H9 (cell line): ENCODE results near the gene USP6. TPM values are rescaled to one million over a fixed set of nuclear protein-coding genes. Genes with fewer than 3 reads are reported as not detected.

Experiments used
- DNase-seq: peaks from one replicate; pipeline ENCODE4 v3.0.0-alpha.2; 2017
- H2AFZ ChIP-seq: one replicate; pipeline ENCODE4 v1.6.1; 2013; ENCODE audit warnings: mild to moderate bottlenecking, low read length, control low read depth, moderate library complexity
- H2AK5ac ChIP-seq: 2 replicates; pipeline ENCODE4 v1.6.1; 2013; ENCODE audit warnings: low read length, control low read depth, mixed read lengths; ENCODE audit not compliant: insufficient read length
- H2BK120ac ChIP-seq: one replicate; pipeline ENCODE4 v1.6.1; 2013; ENCODE audit warnings: low read depth, mild to moderate bottlenecking, low read length, control low read depth, inconsistent platforms; ENCODE audit not compliant: poor library complexity, severe bottlenecking
- H2BK12ac ChIP-seq: 2 replicates; pipeline ENCODE4 v1.6.1; 2013; ENCODE audit warnings: low read length, control low read depth, mixed read lengths, low read depth; ENCODE audit not compliant: insufficient read length
- H2BK15ac ChIP-seq: 2 replicates; pipeline ENCODE4 v1.6.1; 2013; ENCODE audit warnings: low read depth, low read length, control low read depth
- H2BK20ac ChIP-seq: one replicate; pipeline ENCODE4 v1.6.1; 2013; ENCODE audit warnings: low read depth, mild to moderate bottlenecking, low read length, control low read depth, inconsistent platforms; ENCODE audit not compliant: poor library complexity, severe bottlenecking
- H2BK5ac ChIP-seq: 2 replicates; pipeline ENCODE4 v1.6.1; 2013; ENCODE audit warnings: low read length, control low read depth, mixed read lengths; ENCODE audit not compliant: insufficient read length
- H3K14ac ChIP-seq: 2 replicates; pipeline ENCODE4 v1.6.1; 2013; ENCODE audit warnings: low read length, control low read depth; ENCODE audit not compliant: insufficient read depth
- H3K18ac ChIP-seq: 2 replicates; pipeline ENCODE4 v1.6.1; 2013; ENCODE audit warnings: low read depth, mild to moderate bottlenecking, mixed read lengths, low read length, control low read depth; ENCODE audit not compliant: insufficient read length
- H3K23ac ChIP-seq: 2 replicates; pipeline ENCODE4 v1.6.1; 2013; ENCODE audit warnings: low read length, control low read depth, mixed read lengths, low read depth; ENCODE audit not compliant: insufficient read length
- H3K23me2 ChIP-seq: 2 replicates; pipeline ENCODE4 v1.6.1; 2013; ENCODE audit warnings: low read depth, mild to moderate bottlenecking, mixed read lengths, low read length, control low read depth; ENCODE audit not compliant: insufficient read length, poor library complexity, severe bottlenecking
- H3K27ac ChIP-seq: 2 replicates; pipeline ENCODE4 v1.5.1; 2013; ENCODE audit warnings: low read length, control low read depth, mixed read lengths, low read depth; ENCODE audit not compliant: insufficient read length
- H3K27me3 ChIP-seq: 2 replicates; pipeline ENCODE4 v1.6.1; 2013; ENCODE audit warnings: low read length, control low read depth, inconsistent platforms; ENCODE audit not compliant: insufficient read depth
- H3K4ac ChIP-seq: 2 replicates; pipeline ENCODE4 v1.6.1; 2013; ENCODE audit warnings: low read depth, mild to moderate bottlenecking, control low read depth, inconsistent platforms, low read length, moderate library complexity
- H3K4me1 ChIP-seq: 2 replicates; pipeline ENCODE4 v1.6.1; 2013; ENCODE audit warnings: low read length, control low read depth, inconsistent platforms; ENCODE audit not compliant: insufficient read depth
- H3K4me2 ChIP-seq: 2 replicates; pipeline ENCODE4 v1.6.1; 2013; ENCODE audit warnings: low read length, control low read depth, mixed read lengths; ENCODE audit not compliant: insufficient read length, insufficient read depth
- H3K56ac ChIP-seq: 2 replicates; pipeline ENCODE4 v1.6.1; 2013; ENCODE audit warnings: low read depth, mild to moderate bottlenecking, mixed read lengths, low read length, control low read depth; ENCODE audit not compliant: insufficient read length
- H3K79me1 ChIP-seq: 2 replicates; pipeline ENCODE4 v1.6.1; 2013; ENCODE audit warnings: low read depth, mild to moderate bottlenecking, moderate library complexity, low read length, control low read depth, inconsistent platforms; ENCODE audit not compliant: insufficient read depth, poor library complexity, severe bottlenecking
- H3K79me2 ChIP-seq: 2 replicates; pipeline ENCODE4 v1.6.1; 2013; ENCODE audit warnings: low read length, control low read depth, inconsistent platforms; ENCODE audit not compliant: insufficient read depth
- H3K9ac ChIP-seq: 2 replicates; pipeline ENCODE4 v1.6.1; 2013; ENCODE audit warnings: low read length, control low read depth, mixed read lengths; ENCODE audit not compliant: insufficient read length; ENCODE audit errors: extremely low read depth
- H3K9me3 ChIP-seq: one replicate; pipeline ENCODE4 v1.6.1; 2013; ENCODE audit warnings: low read depth, low read length, inconsistent platforms; ENCODE audit not compliant: control insufficient read depth
- H3T11ph ChIP-seq: one replicate; pipeline ENCODE4 v1.6.1; 2013; ENCODE audit warnings: mild to moderate bottlenecking, low read length, control low read depth, inconsistent platforms
- H4K20me1 ChIP-seq: one replicate; pipeline ENCODE4 v1.6.1; 2013; ENCODE audit not compliant: control insufficient read depth, insufficient read length, insufficient read depth
- H4K5ac ChIP-seq: 2 replicates; pipeline ENCODE4 v1.6.1; 2013; ENCODE audit warnings: low read depth, mild to moderate bottlenecking, mixed read lengths, low read length, control low read depth; ENCODE audit not compliant: insufficient read length
- H4K8ac ChIP-seq: replicated peaks from 2 replicates; pipeline ENCODE4 v1.6.1; 2013; ENCODE audit warnings: low read length, control low read depth, mixed read lengths, low read depth; ENCODE audit not compliant: insufficient read length
- H4K91ac ChIP-seq: 2 replicates; pipeline ENCODE4 v1.6.1; 2013; ENCODE audit warnings: low read depth, mild to moderate bottlenecking, moderate library complexity, mixed read lengths, low read length, control low read depth; ENCODE audit not compliant: insufficient read length
- H3K27ac Mint-ChIP-seq, 3 experiments: 2 replicates in 2 of 3; 3 replicates in 1 of 3; pipeline ENCODE4 v1.8.0; 2020 to 2021; ENCODE audit warnings: mixed read lengths in 3 of 3, mild to moderate bottlenecking in 1 of 3, moderate library complexity in 1 of 3
- H3K27me3 Mint-ChIP-seq: 2 replicates; pipeline ENCODE4 v1.8.0; 2021; ENCODE audit warnings: low read depth, mild to moderate bottlenecking, moderate library complexity, mixed read lengths
- H3K36me3 Mint-ChIP-seq, 3 experiments: 2 replicates in 2 of 3; 3 replicates in 1 of 3; pipeline ENCODE4 v1.8.0; 2020 to 2021; ENCODE audit warnings: low read depth in 3 of 3, mixed read lengths in 3 of 3; ENCODE audit not compliant: insufficient read depth in 1 of 3
- H3K4me1 Mint-ChIP-seq, 2 experiments: 2 replicates each; pipeline ENCODE4 v1.8.0; 2020; ENCODE audit warnings: mixed read lengths in 2 of 2
- H3K4me3 Mint-ChIP-seq, 2 experiments: 2 replicates in 1 of 2; 3 replicates in 1 of 2; pipeline ENCODE4 v1.8.0; 2020 to 2021; ENCODE audit warnings: mild to moderate bottlenecking in 2 of 2, mixed read lengths in 2 of 2, moderate library complexity in 1 of 2
- H3K9me3 Mint-ChIP-seq, 2 experiments: 2 replicates in 1 of 2; 3 replicates in 1 of 2; pipeline ENCODE4 v1.8.0; 2020; ENCODE audit warnings: mild to moderate bottlenecking in 2 of 2, mixed read lengths in 2 of 2, moderate library complexity in 1 of 2
- CTCF ChIP-seq: fragments of 200-600 bp; sonication (generic); conservative IDR thresholded peaks from 3 replicates; pipeline ENCODE4 v1.8.0; 2021; ENCODE audit warnings: antibody characterized with exemption, mild to moderate bottlenecking
- WGBS: extraction: QIAGEN DNeasy Blood & Tissue Kit; methylation state at CpG from one replicate; pipeline ENCODE4 v1.1.7; 2013; ENCODE audit warnings: missing lambda C conversion rate, low lambda C conversion rate, mixed read lengths; ENCODE audit not compliant: insufficient read length; ENCODE audit errors: extremely low coverage; 5-methylcytosine and 5-hydroxymethylcytosine counted together
- total RNA-seq: library from RNA; stranded (reverse); gene quantifications from 2 replicates; pipeline ENCODE4 v1.2.1, GENCODE V29; 2021

USP6 gene
- total RNA-seq, 1 experiment from 2014 or later, result 0.17 TPM

GRCh38 chr17:5200360-5200759, 84.5 kb downstream of the USP6 start:
- Histone ChIP-seq H3K4me1 (no peaks in the 10 kb centered on the region), H2BK20ac (no peak overlapping the region), H3K9ac (no peak overlapping the region), H3K23me2 (no peaks in the 10 kb centered on the region), H2BK120ac (no peak overlapping the region), H2BK15ac (no peak overlapping the region), H3K56ac (no peak overlapping the region), H3K4me2 (no peak overlapping the region), H3K9me3 (no peaks in the 10 kb centered on the region), H3K27ac (no peak overlapping the region), H3K79me2 (no peaks in the 10 kb centered on the region), H2BK12ac (no peak overlapping the region), H3K14ac (no peak overlapping the region), H2AFZ (no peak overlapping the region), H3K18ac (no peak overlapping the region), H2AK5ac (no peak overlapping the region), H4K91ac (no peak overlapping the region), H3K23ac (no peak overlapping the region), H2BK5ac (no peak overlapping the region), H3T11ph (no peak overlapping the region), H4K5ac (no peak overlapping the region), H3K79me1 (no peaks in the 10 kb centered on the region), H4K8ac (no peak overlapping the region), H3K27me3 (no peaks in the 10 kb centered on the region), H4K20me1 (no peaks in the 10 kb centered on the region), H3K4ac (no peak overlapping the region)
- Mint-ChIP-seq H3K27me3 (peaks cover 2% of the 10 kb centered on the region; the same call in 1 of the 2 replicates), H3K9me3 (peaks cover 0 to 3% of the 10 kb centered on the region in 2 experiments; a peak in 2 of 5 replicates), H3K4me3 (no peak overlapping the region), H3K27ac (no peak overlapping the region), H3K4me1 (no peaks in the 10 kb centered on the region), H3K36me3 (no peaks in the 10 kb centered on the region)
- no peak for DNase-seq
- no peak for TF ChIP-seq CTCF
- WGBS, result no CpG with 5 or more reads among the region's 2 CpGs
